Measurements from ENCODE around the gene BEX1.
"Not testable (repeated sequence)": the region's sequence is repeated elsewhere in the genome, so short reads cannot be mapped to it uniquely, and the experiment has no call there.

DNA sequence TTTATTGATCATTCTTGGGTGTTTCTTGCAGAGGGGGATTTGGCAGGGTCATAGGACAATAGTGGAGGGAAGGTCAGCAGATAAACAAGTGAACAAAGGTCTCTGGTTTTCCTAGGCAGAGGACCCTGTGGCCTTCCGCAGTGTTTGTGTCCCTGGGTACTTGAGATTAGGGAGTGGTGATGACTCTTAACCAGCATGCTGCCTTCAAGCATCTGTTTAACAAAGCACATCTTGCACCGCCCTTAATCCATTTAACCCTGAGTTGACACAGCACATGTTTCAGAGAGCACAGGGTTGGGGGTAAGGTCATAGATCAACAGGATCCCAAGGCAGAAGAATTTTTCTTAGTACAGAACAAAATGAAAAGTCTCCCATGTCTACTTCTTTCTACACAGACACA lies 39.9 kb upstream of the BEX1 start:
- TF ChIP-seq, protein P1, sequence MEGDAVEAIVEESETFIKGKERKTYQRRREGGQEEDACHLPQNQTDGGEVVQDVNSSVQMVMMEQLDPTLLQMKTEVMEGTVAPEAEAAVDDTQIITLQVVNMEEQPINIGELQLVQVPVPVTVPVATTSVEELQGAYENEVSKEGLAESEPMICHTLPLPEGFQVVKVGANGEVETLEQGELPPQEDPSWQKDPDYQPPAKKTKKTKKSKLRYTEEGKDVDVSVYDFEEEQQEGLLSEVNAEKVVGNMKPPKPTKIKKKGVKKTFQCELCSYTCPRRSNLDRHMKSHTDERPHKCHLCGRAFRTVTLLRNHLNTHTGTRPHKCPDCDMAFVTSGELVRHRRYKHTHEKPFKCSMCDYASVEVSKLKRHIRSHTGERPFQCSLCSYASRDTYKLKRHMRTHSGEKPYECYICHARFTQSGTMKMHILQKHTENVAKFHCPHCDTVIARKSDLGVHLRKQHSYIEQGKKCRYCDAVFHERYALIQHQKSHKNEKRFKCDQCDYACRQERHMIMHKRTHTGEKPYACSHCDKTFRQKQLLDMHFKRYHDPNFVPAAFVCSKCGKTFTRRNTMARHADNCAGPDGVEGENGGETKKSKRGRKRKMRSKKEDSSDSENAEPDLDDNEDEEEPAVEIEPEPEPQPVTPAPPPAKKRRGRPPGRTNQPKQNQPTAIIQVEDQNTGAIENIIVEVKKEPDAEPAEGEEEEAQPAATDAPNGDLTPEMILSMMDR (IDR thresholded peaks at IDR 0.05) = not testable (repeated sequence)
- not testable (repeated sequence) for TF ChIP-seq POLR2A (IDR thresholded peaks at IDR 0.05)

Data from body of pancreas (tissue), 4 donors.